ENCODE data around the gene LIPG.
"Not testable (repeated sequence)": the region's sequence is repeated elsewhere in the genome, so short reads cannot be mapped to it uniquely, and the experiment has no call there.

LIPG gene

GRCh38 chr18:49561289-49562193 is at the start of gene LIPG:
LIPG (plus strand) TSS chr18:49562057; CDS start chr18:49562309, 252 bp downstream.
- DNase-seq (ENCODE audit: low read depth in 2 of 2), result peak in 1 of 2 donors; percentile 28

GRCh38 chr18:49512876-49513275 is 49.0 kb upstream of the LIPG start:
- DNase-seq (ENCODE audit: low read depth in 2 of 2), result not testable (repeated sequence)

GRCh38 chr18:49514577-49514976 is 47.3 kb upstream of the LIPG start:
- DNase-seq (ENCODE audit: low read depth in 2 of 2), result no peak

DNA sequence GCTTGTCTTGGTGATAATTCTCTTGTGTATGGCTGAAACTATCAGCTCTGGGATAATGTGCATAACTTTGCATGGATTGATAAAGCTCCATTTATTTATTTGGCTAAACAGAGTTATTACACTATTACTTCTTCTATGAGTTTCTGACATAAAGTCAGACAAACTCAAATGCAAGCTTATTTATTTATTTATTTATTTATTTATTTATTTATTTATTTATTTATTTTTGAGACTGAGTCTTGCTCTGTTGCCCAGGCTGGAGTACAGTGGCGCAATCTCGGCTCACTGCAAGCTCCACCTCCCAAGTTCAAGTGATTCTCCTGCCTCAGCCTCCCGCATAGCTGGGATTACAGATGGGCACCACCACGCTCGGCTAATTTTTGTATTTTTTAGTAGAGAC is 46.9 kb upstream of the LIPG start:
- not testable (repeated sequence) for DNase-seq (ENCODE audit: low read depth in 2 of 2)

- no peak for DNase-seq (ENCODE audit: low read depth in 2 of 2)
Observed at GRCh38 chr18:49515516-49515915, 46.3 kb upstream of the LIPG start.

DNA sequence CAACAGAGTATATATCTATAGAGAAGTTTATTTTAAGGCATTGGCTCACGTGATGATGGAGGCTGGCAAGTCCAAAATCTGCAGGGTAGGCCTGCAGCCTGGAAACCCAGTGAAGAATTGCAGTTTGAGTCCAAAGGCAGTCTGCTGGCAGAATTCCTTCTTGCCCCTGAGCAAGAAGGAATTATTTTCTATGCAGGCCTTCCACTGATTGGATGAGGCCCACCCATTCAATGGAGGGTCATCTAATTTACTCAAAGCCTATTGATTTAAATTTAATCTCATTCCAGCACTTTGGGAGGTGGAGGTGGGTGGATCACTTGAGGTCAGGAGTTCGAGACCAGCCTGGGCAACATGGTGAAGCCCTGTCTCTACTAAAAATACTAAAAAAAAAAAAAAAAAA is 44.4 kb upstream of the LIPG start:
- DNase-seq (ENCODE audit: low read depth in 2 of 2), result no peak

- no peak for DNase-seq (ENCODE audit: low read depth in 2 of 2)
Observed at GRCh38 chr18:49519101-49519971, 42.5 kb upstream of the LIPG start.

GRCh38 chr18:49520661-49521145 is 41.2 kb upstream of the LIPG start:
- DNase-seq (ENCODE audit: low read depth in 2 of 2), result no peak

DNA sequence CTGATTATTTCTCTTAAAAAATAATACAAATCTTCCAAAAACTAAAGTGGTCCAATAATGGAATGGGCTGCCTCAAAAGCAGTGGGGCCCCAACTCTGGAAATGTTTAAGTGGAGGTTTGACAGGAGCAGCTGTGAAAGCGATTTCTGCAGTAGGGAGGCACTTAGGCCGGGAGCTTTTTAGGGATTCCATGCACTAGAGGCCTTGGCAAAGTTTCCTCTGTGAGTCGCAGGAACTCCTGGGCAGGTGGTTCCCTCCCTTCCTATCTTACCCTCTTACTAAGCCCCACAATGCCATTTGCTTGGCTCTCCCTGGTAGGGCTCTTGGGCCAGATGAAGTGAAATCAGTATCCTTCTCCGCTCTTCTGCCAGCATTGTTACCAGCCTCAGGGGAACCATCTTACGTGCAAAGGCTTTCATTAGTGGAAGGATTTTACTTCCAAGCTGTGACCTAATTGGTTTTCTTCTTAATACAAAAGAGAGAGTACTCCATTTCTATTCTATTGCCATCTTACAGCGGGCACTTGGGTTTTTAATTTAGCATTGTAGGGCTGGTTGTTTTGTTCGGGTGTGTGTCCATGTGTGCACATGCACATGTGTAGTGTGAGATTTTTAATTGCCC is 40.5 kb upstream of the LIPG start:
- no peak for DNase-seq (ENCODE audit: low read depth in 2 of 2)

GRCh38 chr18:49523580-49524093 is 38.2 kb upstream of the LIPG start:
- not testable (repeated sequence) for DNase-seq (ENCODE audit: low read depth in 2 of 2)

GRCh38 chr18:49524349-49524748 is 37.5 kb upstream of the LIPG start:
- no peak for DNase-seq (ENCODE audit: low read depth in 2 of 2)

- no peak for DNase-seq (ENCODE audit: low read depth in 2 of 2)
Observed at GRCh38 chr18:49524951-49525350, 36.9 kb upstream of the LIPG start.

- DNase-seq (ENCODE audit: low read depth in 2 of 2), result no peak
Observed at GRCh38 chr18:49525981-49526380, 35.9 kb upstream of the LIPG start.

GRCh38 chr18:49527631-49528327 is 34.1 kb upstream of the LIPG start:
- no peak for DNase-seq (ENCODE audit: low read depth in 2 of 2)

DNA sequence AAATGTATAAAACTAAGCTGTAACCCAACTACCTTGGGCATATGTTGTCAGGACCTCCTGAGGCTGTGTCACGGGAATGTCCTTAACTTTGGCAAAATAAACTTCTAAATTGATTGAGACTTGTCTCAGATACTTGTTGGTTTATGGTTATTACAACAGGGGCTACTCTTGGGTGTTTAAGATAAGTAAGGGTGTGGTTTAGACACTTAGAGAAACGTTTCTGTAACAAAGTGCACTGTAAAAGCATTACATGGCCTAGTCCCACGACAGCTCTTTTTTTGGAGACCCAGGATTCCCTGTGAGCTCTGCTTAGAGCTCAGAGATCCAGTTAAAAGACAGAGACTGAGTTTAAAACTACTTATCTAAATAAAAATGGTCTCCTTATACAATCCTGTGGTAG is 32.3 kb upstream of the LIPG start:
- DNase-seq (ENCODE audit: low read depth in 2 of 2), result no peak

- DNase-seq (ENCODE audit: low read depth in 2 of 2), result no peak
Observed at GRCh38 chr18:49531678-49532153, 30.1 kb upstream of the LIPG start.

GRCh38 chr18:49534846-49535601 is 26.8 kb upstream of the LIPG start:
- DNase-seq (ENCODE audit: low read depth in 2 of 2), result no peak

DNA sequence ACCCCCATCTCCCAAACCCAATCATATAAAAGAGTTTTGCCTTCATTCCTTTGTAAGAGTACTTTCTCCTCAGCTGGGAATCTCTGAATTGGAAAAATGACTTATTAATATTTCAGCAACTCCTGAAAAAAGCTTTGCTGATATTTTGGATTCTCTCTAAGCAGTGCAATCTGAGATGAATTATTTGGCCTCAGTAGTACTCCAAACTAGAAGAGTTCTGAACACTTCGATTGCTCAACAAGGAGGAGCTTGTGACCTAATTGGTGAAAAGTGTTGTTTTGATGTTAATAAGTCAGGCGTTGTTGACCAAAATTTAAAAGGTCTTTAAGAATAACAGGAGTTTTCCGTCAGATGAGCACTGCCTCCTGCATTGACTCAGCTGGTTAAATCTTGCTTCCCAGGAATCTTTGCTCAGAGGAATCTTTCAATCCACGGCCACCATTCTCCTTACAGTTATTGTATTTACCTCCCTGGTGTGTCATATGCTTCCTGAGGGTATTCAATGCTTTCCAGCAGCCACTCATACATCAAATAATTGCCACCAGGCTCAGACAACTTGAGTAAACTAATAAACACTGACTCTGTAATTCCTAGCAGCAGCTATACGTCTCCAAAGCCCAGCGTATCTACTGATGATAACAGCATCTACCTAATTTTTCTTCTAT is 24.5 kb upstream of the LIPG start:
- DNase-seq (ENCODE audit: low read depth in 2 of 2), result no peak

DNA sequence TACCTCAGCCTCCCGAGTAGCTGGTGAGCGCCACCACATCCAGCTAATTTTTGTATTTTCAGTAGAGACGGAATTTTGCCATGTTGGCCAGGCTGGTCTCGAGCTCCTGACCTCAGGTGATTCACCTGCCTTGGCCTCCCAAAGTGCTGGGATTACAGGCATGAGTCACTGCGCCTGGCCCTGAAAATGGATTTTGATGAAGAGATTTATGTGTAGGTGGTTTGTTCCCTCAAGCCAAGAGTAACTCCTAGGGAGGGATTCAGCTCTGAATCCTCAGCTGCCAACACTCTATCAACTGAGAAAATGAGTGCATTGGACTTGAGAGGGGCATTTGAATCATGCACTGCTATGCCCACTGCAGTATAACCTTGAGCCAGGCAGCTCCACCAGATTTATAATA is 17.5 kb upstream of the LIPG start:
- DNase-seq (ENCODE audit: low read depth in 2 of 2), result no peak

GRCh38 chr18:49546278-49546677 is 15.6 kb upstream of the LIPG start:
- DNase-seq (ENCODE audit: low read depth in 2 of 2), result no peak
